Kidney epithelial cell (primary cell): Measurements from ENCODE around the gene SMAP2. TPM values are rescaled to one million over a fixed set of nuclear protein-coding genes. Genes with fewer than 3 reads are reported as not detected.
"Not testable (repeated sequence)": the region's sequence is repeated elsewhere in the genome, so short reads cannot be mapped to it uniquely, and the experiment has no call there.

Source experiments
- DNase-seq: peaks from one replicate; pipeline ENCODE4 v3.0.0-alpha.2; 2010; ENCODE audit warnings: low read depth
- H3K27me3 ChIP-seq: 2 replicates; pipeline ENCODE4 v1.6.0; 2011; ENCODE audit warnings: low read length; ENCODE audit not compliant: control insufficient read depth, insufficient read depth
- H3K36me3 ChIP-seq: 2 replicates; pipeline ENCODE4 v1.5.1; 2011; ENCODE audit warnings: low read length; ENCODE audit not compliant: control insufficient read depth, insufficient read depth
- H3K4me3 ChIP-seq: 2 replicates; pipeline ENCODE4 v1.5.1; 2011; ENCODE audit warnings: low read depth, mild to moderate bottlenecking, control low read depth, low read length
- CTCF ChIP-seq: IDR thresholded peaks from 2 replicates; pipeline ENCODE4 v1.5.1; 2011; ENCODE audit warnings: mild to moderate bottlenecking, moderate library complexity, low read length, control low read depth, inconsistent platforms; ENCODE audit not compliant: insufficient read depth, poor library complexity, severe bottlenecking
- total RNA-seq: library from RNA; depleted of rRNA; stranded (reverse); fragments of >200 nt; gene quantifications from 2 replicates; pipeline ENCODE4 v1.2.3, GENCODE V29; 2015

The SMAP2 gene
- total RNA-seq, result 10.5 and 13.8 TPM in 2 replicates

- H3K4me3 ChIP-seq, result peak within 1 kb of the TSS; percentile 90
- H3K36me3 ChIP-seq, result no peaks in the 10 kb centered on the region
- no peaks in the 10 kb centered on the region for H3K27me3 ChIP-seq
- TF ChIP-seq CTCF, result no peak
- peak; percentile 60 for DNase-seq
Observed at GRCh38 chr1:40373323-40374283, at the start of gene SMAP2. Gene SMAP2, plus strand, starts transcription at chr1:40373727. Its CDS starts 394 bp downstream, at chr1:40374121.

GRCh38 chr1:40331403-40331802 is 42.1 kb upstream of the SMAP2 start:
- H3K36me3 ChIP-seq, H3K27me3 ChIP-seq, H3K4me3 ChIP-seq, DNase-seq: not testable (repeated sequence)

GRCh38 chr1:40332695-40333094 is 40.8 kb upstream of the SMAP2 start:
- H3K4me3 ChIP-seq, result no peak overlapping the region
- H3K27me3 ChIP-seq, result no peaks in the 10 kb centered on the region
- no peak for DNase-seq
- no peaks in the 10 kb centered on the region for H3K36me3 ChIP-seq
- TF ChIP-seq CTCF, result no peak

GRCh38 chr1:40337443-40337842 is 36.1 kb upstream of the SMAP2 start:
- peaks cover 2% of the 10 kb centered on the region for H3K27me3 ChIP-seq
- H3K36me3 ChIP-seq, result no peaks in the 10 kb centered on the region
- no peak for DNase-seq
- no peak overlapping the region for H3K4me3 ChIP-seq
- TF ChIP-seq CTCF, result no peak

- H3K27me3 ChIP-seq, result peaks cover 2% of the 10 kb centered on the region
- DNase-seq, result peak; percentile 47
- no peaks in the 10 kb centered on the region for H3K36me3 ChIP-seq
- TF ChIP-seq CTCF, result peak; percentile 99
- no peak overlapping the region for H3K4me3 ChIP-seq
Observed at GRCh38 chr1:40338745-40339419, 34.6 kb upstream of the SMAP2 start.
